ENCODE data around the gene RNF220. TPM values are rescaled to one million over a fixed set of nuclear protein-coding genes. Genes with fewer than 3 reads are reported as not detected.

RNF220 gene
- total and polyA plus RNA-seq, 2 of the 4 experiments (the other 2 are of a cell fraction) = 71.8 to 77.1 TPM

- no peak overlapping the region for H2AK9ac ChIP-seq (replicated peaks; ENCODE audit: low read depth, low read length, poor library complexity)
- no peak overlapping the region for H2AK5ac ChIP-seq (ENCODE audit: low read depth, low read length)
- POLR2A ChIA-PET (ENCODE audit: unreplicated experiment) = no interaction called here
- H3K36me3 ChIP-seq (ENCODE audit: control insufficient read depth, insufficient read depth, low read length) = no peaks in the 10 kb centered on the region
- H4K20me1 ChIP-seq (ENCODE audit: insufficient read depth, low read length) = no peaks in the 10 kb centered on the region
- no peak overlapping the region for H2BK120ac ChIP-seq (ENCODE audit: low read depth, low read length)
- no peak overlapping the region for H2BK20ac ChIP-seq (ENCODE audit: low read depth, low read length)
- intact Hi-C loops (cut with micrococcal nuclease) = no loop called here
- H3K4me3 ChIP-seq (ENCODE audit: insufficient read depth, low read depth, low read length) = no peak overlapping the region
- BruUV-seq (replicated peaks) = no TSS peak
- H3K27me3 ChIP-seq (ENCODE audit: control insufficient read depth, insufficient read depth, low read length) = peaks cover 21% of the 10 kb centered on the region
- WGBS, 2 experiments (ENCODE audit: extremely low coverage in 2 of 2, insufficient read length in 1 of 2) = 92% methylated on average over 2 of the region's 11 CpGs; no CpG with 5 or more reads in 1 of the 2 experiments
- H3K27ac ChIP-seq (ENCODE audit: insufficient read depth, low read length) = no peak overlapping the region
- CTCF ChIA-PET = no interaction called here
- no peak overlapping the region for H3K23ac ChIP-seq (ENCODE audit: low read depth, low read length)
- H3K4ac ChIP-seq (ENCODE audit: low read depth, low read length) = no peak overlapping the region
- no peak for TF ChIP-seq NFE2L2 (IDR thresholded peaks at IDR 0.05; ENCODE audit: low read depth, low read length)
- no peak for TF ChIP-seq SMC3 (IDR thresholded peaks at IDR 0.05; ENCODE audit: low read depth, low read length)
- no peak for TF ChIP-seq CEBPB (IDR thresholded peaks at IDR 0.05; ENCODE audit: low read depth, low read length)
- no peak for TF ChIP-seq RCOR1 (IDR thresholded peaks at IDR 0.05; ENCODE audit: insufficient replicate concordance, low read length)
- TF ChIP-seq, protein P1, sequence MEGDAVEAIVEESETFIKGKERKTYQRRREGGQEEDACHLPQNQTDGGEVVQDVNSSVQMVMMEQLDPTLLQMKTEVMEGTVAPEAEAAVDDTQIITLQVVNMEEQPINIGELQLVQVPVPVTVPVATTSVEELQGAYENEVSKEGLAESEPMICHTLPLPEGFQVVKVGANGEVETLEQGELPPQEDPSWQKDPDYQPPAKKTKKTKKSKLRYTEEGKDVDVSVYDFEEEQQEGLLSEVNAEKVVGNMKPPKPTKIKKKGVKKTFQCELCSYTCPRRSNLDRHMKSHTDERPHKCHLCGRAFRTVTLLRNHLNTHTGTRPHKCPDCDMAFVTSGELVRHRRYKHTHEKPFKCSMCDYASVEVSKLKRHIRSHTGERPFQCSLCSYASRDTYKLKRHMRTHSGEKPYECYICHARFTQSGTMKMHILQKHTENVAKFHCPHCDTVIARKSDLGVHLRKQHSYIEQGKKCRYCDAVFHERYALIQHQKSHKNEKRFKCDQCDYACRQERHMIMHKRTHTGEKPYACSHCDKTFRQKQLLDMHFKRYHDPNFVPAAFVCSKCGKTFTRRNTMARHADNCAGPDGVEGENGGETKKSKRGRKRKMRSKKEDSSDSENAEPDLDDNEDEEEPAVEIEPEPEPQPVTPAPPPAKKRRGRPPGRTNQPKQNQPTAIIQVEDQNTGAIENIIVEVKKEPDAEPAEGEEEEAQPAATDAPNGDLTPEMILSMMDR (conservative IDR thresholded peaks at IDR 0.05; ENCODE audit: low read depth, low read length) = no peak
- TF ChIP-seq ELK1 (IDR thresholded peaks at IDR 0.05; ENCODE audit: borderline replicate concordance, low read depth, low read length) = no peak
- H3K9me1 ChIP-seq (ENCODE audit: insufficient read depth, low read length) = no peaks in the 10 kb centered on the region
- no peak overlapping the region for H3K9ac ChIP-seq (ENCODE audit: low read depth, low read length)
- no peaks in the 10 kb centered on the region for H3K9me3 ChIP-seq (ENCODE audit: control insufficient read depth, insufficient read depth, low read length)
- H4K5ac ChIP-seq (ENCODE audit: low read depth, low read length) = no peak overlapping the region
- no peak for ATAC-seq (ENCODE audit: low read depth)
- dilution Hi-C loops (cut with HindIII; ENCODE audit: low sequenced_read_pairs, unreplicated experiment) = no loop called here
- H2AFZ ChIP-seq (replicated peaks; ENCODE audit: low read length, poor library complexity) = no peak overlapping the region
- DNase-seq = no peak
- no peak overlapping the region for H3K18ac ChIP-seq (ENCODE audit: low read depth, low read length)
- H3K79me1 ChIP-seq (ENCODE audit: low read depth in 1 of 2, low read length in 2 of 2) = no peaks in the 10 kb centered on the region
- no peak overlapping the region for H3K56ac ChIP-seq (ENCODE audit: extremely low read depth, insufficient read depth, low read length)
- in situ Hi-C loops (cut with MboI; ENCODE audit: low sequenced_read_pairs) = no loop called here
- H4K8ac ChIP-seq (ENCODE audit: low read depth in 2 of 2, low read length in 2 of 2) = no peak overlapping the region
- no peak overlapping the region for H3K14ac ChIP-seq (replicated peaks; ENCODE audit: low read depth, low read length)
- no peak overlapping the region for H2BK5ac ChIP-seq (ENCODE audit: low read depth, low read length, poor library complexity, severe bottlenecking)
- H3K4me2 ChIP-seq (ENCODE audit: low read depth, low read length) = no peak overlapping the region
- peaks cover 4% of the 10 kb centered on the region for H3K4me1 ChIP-seq (ENCODE audit: control insufficient read depth, insufficient read depth, low read length)
- no peak overlapping the region for H4K91ac ChIP-seq (ENCODE audit: insufficient read depth, low read depth, low read length)
- H2BK15ac ChIP-seq (ENCODE audit: low read depth, low read length) = no peak overlapping the region
These were observed 79.2 kb downstream of the RNF220 start for GRCh38 chr1:44484155-44484688.
